G401.6 (cell line): ENCODE data around the gene ZC3H18.

Experiments
- FAIRE-seq: peaks from 2 replicates; lab custom pipeline; 2012; peaks lifted over from hg19 to GRCh38; lab: Jason Lieb, UNC

Gene ZC3H18

GRCh38 chr16:88569985-88570690 lies at the start of gene ZC3H18:
TSS of gene ZC3H18 (plus strand) at chr16:88570403. CDS start at chr16:88577124, 6,721 bp downstream.
- no peak for FAIRE-seq

GRCh38 chr16:88521674-88522073 lies 48.5 kb upstream of the ZC3H18 start:
- no peak for FAIRE-seq

GRCh38 chr16:88522276-88522949 lies 47.8 kb upstream of the ZC3H18 start:
- FAIRE-seq: no peak

GRCh38 chr16:88523309-88524161 lies 46.7 kb upstream of the ZC3H18 start:
- no peak for FAIRE-seq

GRCh38 chr16:88524274-88524972 lies 45.8 kb upstream of the ZC3H18 start:
- no peak for FAIRE-seq

- FAIRE-seq: no peak
These were observed 45.1 kb upstream of the ZC3H18 start for GRCh38 chr16:88524973-88525662.

- FAIRE-seq: no peak
These were observed 44.6 kb upstream of the ZC3H18 start for GRCh38 chr16:88525663-88525990.

- FAIRE-seq: no peak
These were observed 43.9 kb upstream of the ZC3H18 start for GRCh38 chr16:88526008-88526905.

- no peak for FAIRE-seq
These were observed 43.4 kb upstream of the ZC3H18 start for GRCh38 chr16:88526906-88527185.

- no peak for FAIRE-seq
These were observed 42.8 kb upstream of the ZC3H18 start for GRCh38 chr16:88527186-88527936.

- no peak for FAIRE-seq
These were observed 42.1 kb upstream of the ZC3H18 start for GRCh38 chr16:88527937-88528743.

GRCh38 chr16:88528902-88529318 lies 41.3 kb upstream of the ZC3H18 start:
- no peak for FAIRE-seq

- FAIRE-seq: no peak
These were observed 40.6 kb upstream of the ZC3H18 start for GRCh38 chr16:88529596-88529995.

- FAIRE-seq: no peak
These were observed 39.9 kb upstream of the ZC3H18 start for GRCh38 chr16:88530051-88530857.

GRCh38 chr16:88530858-88531203 lies 39.4 kb upstream of the ZC3H18 start:
- FAIRE-seq: no peak

GRCh38 chr16:88531346-88531745 lies 38.9 kb upstream of the ZC3H18 start:
- FAIRE-seq: no peak

- FAIRE-seq: no peak
These were observed 38.2 kb upstream of the ZC3H18 start for GRCh38 chr16:88531931-88532433.

GRCh38 chr16:88532434-88533241 lies 37.6 kb upstream of the ZC3H18 start:
- no peak for FAIRE-seq
